Right forelimb (tissue), 1 donor: ENCODE results near the gene ST6GALNAC3.

ENCODE experiments used
- DNase-seq: peaks from one replicate; pipeline ENCODE4 v3.0.0-alpha.2; 2018

Gene ST6GALNAC3

GRCh38 chr1:76669624-76670315 is 595.2 kb downstream of the ST6GALNAC3 start:
- DNase-seq, result no peak

- DNase-seq, result no peak
Measured at GRCh38 chr1:76674689-76675210, 600.2 kb downstream of the ST6GALNAC3 start.

GRCh38 chr1:76677416-76678405 is 603.2 kb downstream of the ST6GALNAC3 start:
- no peak for DNase-seq

GRCh38 chr1:76679534-76680152 is 605.1 kb downstream of the ST6GALNAC3 start:
- no peak for DNase-seq

GRCh38 chr1:76680651-76681050 is 606.1 kb downstream of the ST6GALNAC3 start:
- no peak for DNase-seq

- DNase-seq, result no peak
Measured at GRCh38 chr1:76682138-76682537, 607.6 kb downstream of the ST6GALNAC3 start.
